Measurements from ENCODE around the gene PIP5KL1.

Gene PIP5KL1

DNA sequence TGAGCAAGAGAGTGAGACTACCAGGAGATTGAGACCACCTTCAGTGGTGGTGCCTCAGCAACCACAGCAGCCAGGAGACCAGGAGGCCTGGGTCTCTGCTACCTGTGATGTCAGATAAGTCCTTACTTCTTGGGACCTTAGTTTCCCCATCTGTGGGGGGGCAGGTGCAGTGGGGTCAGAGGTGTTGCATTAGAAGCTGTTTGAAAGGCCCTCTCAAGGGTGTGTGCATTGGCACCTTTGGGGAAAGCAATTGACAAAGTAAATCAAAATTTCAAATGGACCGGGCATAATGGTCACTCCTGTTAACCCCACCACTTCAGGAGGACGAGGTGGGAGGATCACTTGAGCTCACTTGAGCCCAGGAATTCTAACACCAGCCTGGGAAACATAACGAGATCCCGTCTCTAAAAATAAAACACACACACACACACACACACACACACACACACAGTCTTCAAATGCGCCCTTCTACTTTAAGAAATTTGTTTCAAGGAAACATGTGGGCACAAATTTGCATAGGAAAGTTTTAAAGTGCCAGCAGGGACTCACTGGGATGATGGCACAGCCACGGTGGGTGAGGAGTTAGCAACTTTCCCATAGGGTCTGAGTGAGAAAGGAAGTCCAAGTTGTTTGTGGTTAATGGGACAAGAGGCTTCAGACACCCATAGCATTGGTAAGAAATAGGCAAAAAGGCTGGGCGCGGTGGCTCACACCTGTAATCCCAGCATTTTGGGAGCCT, 51.8 kb downstream of the PIP5KL1 start:
- H3K27me3 ChIP-seq (ENCODE audit: insufficient read depth, low read length) = peaks cover 8% of the 10 kb centered on the region; the same call in 1 of the 2 replicates
- H3K79me2 ChIP-seq (ENCODE audit: insufficient read depth, low read length) = no peaks in the 10 kb centered on the region
- H3F3A ChIP-seq (ENCODE audit: insufficient read depth, low read length) = no peaks in the 10 kb centered on the region
- TF ChIP-seq EZH2 (IDR thresholded peaks at IDR 0.05; ENCODE audit: borderline replicate concordance, low read length) = no peak
- TF ChIP-seq, protein P1, sequence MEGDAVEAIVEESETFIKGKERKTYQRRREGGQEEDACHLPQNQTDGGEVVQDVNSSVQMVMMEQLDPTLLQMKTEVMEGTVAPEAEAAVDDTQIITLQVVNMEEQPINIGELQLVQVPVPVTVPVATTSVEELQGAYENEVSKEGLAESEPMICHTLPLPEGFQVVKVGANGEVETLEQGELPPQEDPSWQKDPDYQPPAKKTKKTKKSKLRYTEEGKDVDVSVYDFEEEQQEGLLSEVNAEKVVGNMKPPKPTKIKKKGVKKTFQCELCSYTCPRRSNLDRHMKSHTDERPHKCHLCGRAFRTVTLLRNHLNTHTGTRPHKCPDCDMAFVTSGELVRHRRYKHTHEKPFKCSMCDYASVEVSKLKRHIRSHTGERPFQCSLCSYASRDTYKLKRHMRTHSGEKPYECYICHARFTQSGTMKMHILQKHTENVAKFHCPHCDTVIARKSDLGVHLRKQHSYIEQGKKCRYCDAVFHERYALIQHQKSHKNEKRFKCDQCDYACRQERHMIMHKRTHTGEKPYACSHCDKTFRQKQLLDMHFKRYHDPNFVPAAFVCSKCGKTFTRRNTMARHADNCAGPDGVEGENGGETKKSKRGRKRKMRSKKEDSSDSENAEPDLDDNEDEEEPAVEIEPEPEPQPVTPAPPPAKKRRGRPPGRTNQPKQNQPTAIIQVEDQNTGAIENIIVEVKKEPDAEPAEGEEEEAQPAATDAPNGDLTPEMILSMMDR (IDR thresholded peaks at IDR 0.05; ENCODE audit: low read length) = no peak
- no peaks in the 10 kb centered on the region for H3K9me3 ChIP-seq (ENCODE audit: low read length)
- H3K9ac ChIP-seq (ENCODE audit: low read length) = no peak overlapping the region
- H3K27ac ChIP-seq (ENCODE audit: low read depth, low read length, poor library complexity, severe bottlenecking) = no peak overlapping the region
- H3K4me3 ChIP-seq (ENCODE audit: low read depth, low read length, poor library complexity, severe bottlenecking) = no peak overlapping the region
- H4K20me1 ChIP-seq (ENCODE audit: insufficient read depth, low read length) = no peaks in the 10 kb centered on the region
- H3K9me2 ChIP-seq (ENCODE audit: low read depth, low read length) = no peaks in the 10 kb centered on the region
- H2AFZ ChIP-seq (ENCODE audit: low read length) = no peak overlapping the region
- no peak overlapping the region for H3K4me2 ChIP-seq (ENCODE audit: low read length)
- peaks cover 8% of the 10 kb centered on the region for H3K4me1 ChIP-seq (ENCODE audit: insufficient read depth, low read length, severe bottlenecking)
- H3K36me3 ChIP-seq (ENCODE audit: insufficient read depth, low read length) = no peaks in the 10 kb centered on the region; the same call in 1 of the 2 replicates

DNA sequence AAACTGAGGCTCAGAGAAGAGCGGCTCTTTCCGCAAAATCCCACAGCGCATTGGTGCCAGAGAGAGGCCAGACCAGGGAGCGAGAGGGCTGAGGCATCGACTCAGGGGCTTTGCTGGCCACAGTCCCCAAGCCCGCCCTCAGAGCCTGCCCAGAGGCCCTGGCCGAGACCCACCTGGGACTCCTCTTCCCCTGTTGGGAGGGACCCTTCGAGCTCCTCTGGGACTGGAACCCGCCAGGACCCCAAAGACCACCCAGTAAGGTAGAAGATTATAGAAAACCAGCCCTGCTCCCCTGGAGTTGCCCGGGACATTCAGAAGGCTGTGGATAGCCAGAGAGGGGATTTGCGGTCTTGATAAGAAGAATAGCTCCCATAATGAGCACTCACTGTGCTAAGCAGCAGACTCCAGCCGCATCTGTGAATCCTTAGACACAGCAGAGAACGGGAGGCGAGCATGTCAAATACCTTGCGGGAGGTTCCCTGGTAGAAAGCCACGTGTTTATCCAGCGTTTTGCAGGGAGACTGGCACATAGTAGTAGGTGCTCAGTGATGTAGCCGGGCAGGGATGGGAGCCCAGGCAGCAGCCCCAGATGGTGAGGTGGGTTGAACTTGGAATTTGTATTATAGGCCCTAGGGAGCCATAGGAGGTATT, 52.5 kb downstream of the PIP5KL1 start:
- no peak for TF ChIP-seq EZH2 (IDR thresholded peaks at IDR 0.05; ENCODE audit: borderline replicate concordance, low read length)
- TF ChIP-seq, protein P1 (IDR thresholded peaks at IDR 0.05; ENCODE audit: low read length) = no peak
- Histone ChIP-seq H3K27ac (ENCODE audit: low read depth, low read length, poor library complexity, severe bottlenecking) (no peak overlapping the region), H3K9me2 (ENCODE audit: low read depth, low read length) (no peaks in the 10 kb centered on the region), H3K36me3 (ENCODE audit: insufficient read depth, low read length) (no peaks in the 10 kb centered on the region; the same call in 1 of the 2 replicates), H3F3A (ENCODE audit: insufficient read depth, low read length) (no peaks in the 10 kb centered on the region), H3K4me1 (ENCODE audit: insufficient read depth, low read length, severe bottlenecking) (peaks cover 6% of the 10 kb centered on the region), H4K20me1 (ENCODE audit: insufficient read depth, low read length) (no peaks in the 10 kb centered on the region), H3K9ac (ENCODE audit: low read length) (no peak overlapping the region), H3K9me3 (ENCODE audit: low read length) (no peaks in the 10 kb centered on the region), H3K79me2 (ENCODE audit: insufficient read depth, low read length) (no peaks in the 10 kb centered on the region), H3K4me2 (ENCODE audit: low read length) (no peak overlapping the region), H2AFZ (ENCODE audit: low read length) (no peak overlapping the region), H3K4me3 (ENCODE audit: low read depth, low read length, poor library complexity, severe bottlenecking) (no peak overlapping the region), H3K27me3 (ENCODE audit: insufficient read depth, low read length) (peaks cover 14% of the 10 kb centered on the region; the same call in 1 of the 2 replicates)

DNA sequence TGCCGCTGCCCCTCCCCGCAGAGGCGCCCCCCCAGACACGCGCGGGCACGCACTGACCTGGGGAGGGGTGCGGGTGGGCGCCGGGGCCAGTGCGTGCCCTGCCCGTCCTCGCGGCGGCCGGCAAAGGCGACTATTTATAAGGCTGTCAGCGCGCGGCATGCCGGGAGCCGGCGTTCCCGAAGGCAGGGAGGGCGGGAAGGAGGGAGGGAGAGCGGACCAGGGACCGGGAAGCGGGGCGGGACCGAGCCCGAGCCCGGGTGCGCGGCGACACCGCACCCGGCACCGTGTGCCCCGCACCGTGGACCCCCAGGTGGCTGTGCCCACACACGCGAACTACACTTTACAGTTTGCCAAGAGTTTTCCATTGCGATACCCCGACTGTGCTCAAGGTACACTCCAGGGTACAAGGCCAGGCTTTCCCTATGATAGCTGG, 53.0 kb downstream of the PIP5KL1 start, which contains the start of gene AK1:
Gene AK1, minus strand, starts transcription at position 110 of the 433 bp plus-strand sequence. CDS start 3,058 bp downstream, outside the sequence.
- H3K27me3 ChIP-seq (ENCODE audit: insufficient read depth, low read length) = peaks cover 17% of the 10 kb centered on the region; the same call in 1 of the 2 replicates
- TF ChIP-seq, protein P1 (IDR thresholded peaks at IDR 0.05; ENCODE audit: low read length) = no peak
- TF ChIP-seq EZH2 (IDR thresholded peaks at IDR 0.05; ENCODE audit: borderline replicate concordance, low read length) = no peak

More for the DNA sequence above, 53.0 kb downstream of the PIP5KL1 start, which contains the start of gene AK1:
- no peak within 1 kb of the TSS for H3K27ac ChIP-seq (ENCODE audit: low read depth, low read length, poor library complexity, severe bottlenecking)
- no peak within 1 kb of the TSS for H3K4me2 ChIP-seq (ENCODE audit: low read length)
- H3K9me2 ChIP-seq (ENCODE audit: low read depth, low read length) = no peaks in the 10 kb centered on the region
- no peaks in the 10 kb centered on the region for H3F3A ChIP-seq (ENCODE audit: insufficient read depth, low read length)
- H3K9me3 ChIP-seq (ENCODE audit: low read length) = no peaks in the 10 kb centered on the region
- no peaks in the 10 kb centered on the region for H4K20me1 ChIP-seq (ENCODE audit: insufficient read depth, low read length)
- no peak within 1 kb of the TSS for H3K9ac ChIP-seq (ENCODE audit: low read length)
- no peaks in the 10 kb centered on the region; the same call in 1 of the 2 replicates for H3K36me3 ChIP-seq (ENCODE audit: insufficient read depth, low read length)
- peaks cover 6% of the 10 kb centered on the region for H3K4me1 ChIP-seq (ENCODE audit: insufficient read depth, low read length, severe bottlenecking)
- no peaks in the 10 kb centered on the region for H3K79me2 ChIP-seq (ENCODE audit: insufficient read depth, low read length)
- H3K4me3 ChIP-seq (ENCODE audit: low read depth, low read length, poor library complexity, severe bottlenecking) = no peak within 1 kb of the TSS
- H2AFZ ChIP-seq (ENCODE audit: low read length) = no peak within 1 kb of the TSS
